ENCODE data around the gene SOX9. TPM values are rescaled to one million over a fixed set of nuclear protein-coding genes. Genes with fewer than 3 reads are reported as not detected.

SOX9 gene
- total and polyA plus RNA-seq, 2 donors from 2014 or later = 5.8 to 79.3 TPM

DNA sequence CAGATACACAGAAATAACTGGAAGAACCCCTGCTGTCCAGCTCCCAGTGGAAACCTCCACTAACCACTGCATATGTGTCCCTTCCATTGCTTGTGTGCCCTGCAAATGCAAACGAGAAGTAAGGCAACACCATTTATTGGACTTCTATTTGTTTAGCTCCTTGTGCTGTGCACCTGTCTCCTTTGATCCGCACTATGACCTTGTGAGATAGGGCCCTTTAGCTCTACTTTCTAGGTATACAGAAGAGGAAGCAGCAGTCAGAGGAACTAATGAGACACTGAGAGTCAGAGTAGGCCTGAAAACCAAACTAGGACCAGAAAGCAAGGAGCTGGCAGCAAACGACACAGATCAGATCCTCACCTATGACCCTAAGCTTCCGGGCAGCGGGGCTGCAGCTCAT is 22.4 kb downstream of the SOX9 start:
- no peak overlapping the region for H3K27ac ChIP-seq (ENCODE audit: low read depth in 2 of 2, low read length in 2 of 2)
- no peak overlapping the region for H3K9ac ChIP-seq (ENCODE audit: low read length in 3 of 3)
- TF ChIP-seq, protein P1, sequence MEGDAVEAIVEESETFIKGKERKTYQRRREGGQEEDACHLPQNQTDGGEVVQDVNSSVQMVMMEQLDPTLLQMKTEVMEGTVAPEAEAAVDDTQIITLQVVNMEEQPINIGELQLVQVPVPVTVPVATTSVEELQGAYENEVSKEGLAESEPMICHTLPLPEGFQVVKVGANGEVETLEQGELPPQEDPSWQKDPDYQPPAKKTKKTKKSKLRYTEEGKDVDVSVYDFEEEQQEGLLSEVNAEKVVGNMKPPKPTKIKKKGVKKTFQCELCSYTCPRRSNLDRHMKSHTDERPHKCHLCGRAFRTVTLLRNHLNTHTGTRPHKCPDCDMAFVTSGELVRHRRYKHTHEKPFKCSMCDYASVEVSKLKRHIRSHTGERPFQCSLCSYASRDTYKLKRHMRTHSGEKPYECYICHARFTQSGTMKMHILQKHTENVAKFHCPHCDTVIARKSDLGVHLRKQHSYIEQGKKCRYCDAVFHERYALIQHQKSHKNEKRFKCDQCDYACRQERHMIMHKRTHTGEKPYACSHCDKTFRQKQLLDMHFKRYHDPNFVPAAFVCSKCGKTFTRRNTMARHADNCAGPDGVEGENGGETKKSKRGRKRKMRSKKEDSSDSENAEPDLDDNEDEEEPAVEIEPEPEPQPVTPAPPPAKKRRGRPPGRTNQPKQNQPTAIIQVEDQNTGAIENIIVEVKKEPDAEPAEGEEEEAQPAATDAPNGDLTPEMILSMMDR (IDR thresholded peaks at IDR 0.05; ENCODE audit: borderline replicate concordance, extremely low read depth, insufficient read depth) = no peak
- FAIRE-seq = no peak
- intact Hi-C loops (cut with DNase I) = no loop called here
- DNase-seq = no peak
- no peaks in the 10 kb centered on the region for H3K27me3 ChIP-seq (ENCODE audit: control insufficient read depth, insufficient read depth, low read length)
- H3K4me3 ChIP-seq (ENCODE audit: low read length in 3 of 3) = no peak overlapping the region
- H3K36me3 ChIP-seq (ENCODE audit: control insufficient read depth in 2 of 3, insufficient read depth in 3 of 3, low read length in 3 of 3) = no peaks in the 10 kb centered on the region
- no peaks in the 10 kb centered on the region for H3K9me3 ChIP-seq (ENCODE audit: control insufficient read depth in 2 of 3, insufficient read depth in 1 of 3, low read length in 3 of 3)
- no peaks in the 10 kb centered on the region for H3K4me1 ChIP-seq (ENCODE audit: control insufficient read depth in 2 of 3, insufficient read depth in 2 of 3, low read depth in 1 of 3, low read length in 3 of 3)

- H3K9me3 ChIP-seq (ENCODE audit: control insufficient read depth in 2 of 3, insufficient read depth in 1 of 3, low read length in 3 of 3) = no peaks in the 10 kb centered on the region
- no peaks in the 10 kb centered on the region for H3K27me3 ChIP-seq (ENCODE audit: control insufficient read depth, insufficient read depth, low read length)
- intact Hi-C loops (cut with DNase I) = no loop called here
- H3K4me3 ChIP-seq (ENCODE audit: low read length in 3 of 3) = no peak overlapping the region
- no peak for FAIRE-seq
- DNase-seq = no peak
- no peak overlapping the region for H3K27ac ChIP-seq (ENCODE audit: low read depth in 2 of 2, low read length in 2 of 2)
- H3K36me3 ChIP-seq (ENCODE audit: control insufficient read depth in 2 of 3, insufficient read depth in 3 of 3, low read length in 3 of 3) = no peaks in the 10 kb centered on the region
- TF ChIP-seq, protein P1 (IDR thresholded peaks at IDR 0.05; ENCODE audit: borderline replicate concordance, extremely low read depth, insufficient read depth) = no peak
- no peaks in the 10 kb centered on the region for H3K4me1 ChIP-seq (ENCODE audit: control insufficient read depth in 2 of 3, insufficient read depth in 2 of 3, low read depth in 1 of 3, low read length in 3 of 3)
- no peak overlapping the region for H3K9ac ChIP-seq (ENCODE audit: low read length in 3 of 3)
Observed at GRCh38 chr17:72144101-72144500, 23.3 kb downstream of the SOX9 start.

GRCh38 chr17:72145562-72145961 is 24.7 kb downstream of the SOX9 start:
- Histone ChIP-seq H3K9ac (ENCODE audit: low read length in 3 of 3) (no peak overlapping the region), H3K4me1 (ENCODE audit: control insufficient read depth in 2 of 3, insufficient read depth in 2 of 3, low read depth in 1 of 3, low read length in 3 of 3) (no peaks in the 10 kb centered on the region), H3K9me3 (ENCODE audit: control insufficient read depth in 2 of 3, insufficient read depth in 1 of 3, low read length in 3 of 3) (no peaks in the 10 kb centered on the region), H3K4me3 (ENCODE audit: low read length in 3 of 3) (no peak overlapping the region), H3K36me3 (ENCODE audit: control insufficient read depth in 2 of 3, insufficient read depth in 3 of 3, low read length in 3 of 3) (no peaks in the 10 kb centered on the region), H3K27me3 (ENCODE audit: control insufficient read depth, insufficient read depth, low read length) (no peaks in the 10 kb centered on the region), H3K27ac (ENCODE audit: low read depth in 2 of 2, low read length in 2 of 2) (no peak overlapping the region)
- FAIRE-seq = no peak
- TF ChIP-seq, protein P1 (IDR thresholded peaks at IDR 0.05; ENCODE audit: borderline replicate concordance, extremely low read depth, insufficient read depth) = no peak
- intact Hi-C loops (cut with DNase I) = no loop called here
- no peak for DNase-seq

- FAIRE-seq = no peak
Observed at GRCh38 chr17:72145962-72146361, 25.1 kb downstream of the SOX9 start.

More at GRCh38 chr17:72145962-72146361, 25.1 kb downstream of the SOX9 start:
- no peak overlapping the region for H3K27ac ChIP-seq (ENCODE audit: low read depth in 2 of 2, low read length in 2 of 2)
- no peaks in the 10 kb centered on the region for H3K27me3 ChIP-seq (ENCODE audit: control insufficient read depth, insufficient read depth, low read length)
- no peaks in the 10 kb centered on the region for H3K36me3 ChIP-seq (ENCODE audit: control insufficient read depth in 2 of 3, insufficient read depth in 3 of 3, low read length in 3 of 3)
- DNase-seq = no peak
- intact Hi-C loops (cut with DNase I) = no loop called here
- no peak overlapping the region for H3K9ac ChIP-seq (ENCODE audit: low read length in 3 of 3)
- TF ChIP-seq, protein P1 (IDR thresholded peaks at IDR 0.05; ENCODE audit: borderline replicate concordance, extremely low read depth, insufficient read depth) = no peak
- no peaks in the 10 kb centered on the region for H3K9me3 ChIP-seq (ENCODE audit: control insufficient read depth in 2 of 3, insufficient read depth in 1 of 3, low read length in 3 of 3)
- no peaks in the 10 kb centered on the region for H3K4me1 ChIP-seq (ENCODE audit: control insufficient read depth in 2 of 3, insufficient read depth in 2 of 3, low read depth in 1 of 3, low read length in 3 of 3)
- no peak overlapping the region for H3K4me3 ChIP-seq (ENCODE audit: low read length in 3 of 3)

Data from kidney (tissue), 14 donors.